PC-9 (cell line): Measurements from ENCODE around the gene LHCGR.

ENCODE experiments used
- EZH2 ChIP-seq: fragments of 200-600 bp; sonication (generic); IDR thresholded peaks from 2 replicates; pipeline ENCODE4 v1.8.0; 2017; ENCODE audit warnings: antibody characterized with exemption, low read depth
- TF ChIP-seq, protein P1 (sequence below): fragments of 200-600 bp; sonication (generic); conservative IDR thresholded peaks from 2 replicates; pipeline ENCODE4 v1.6.1; 2017; ENCODE audit warnings: mixed run types, antibody characterized with exemption, mild to moderate bottlenecking, moderate library complexity

DNA sequence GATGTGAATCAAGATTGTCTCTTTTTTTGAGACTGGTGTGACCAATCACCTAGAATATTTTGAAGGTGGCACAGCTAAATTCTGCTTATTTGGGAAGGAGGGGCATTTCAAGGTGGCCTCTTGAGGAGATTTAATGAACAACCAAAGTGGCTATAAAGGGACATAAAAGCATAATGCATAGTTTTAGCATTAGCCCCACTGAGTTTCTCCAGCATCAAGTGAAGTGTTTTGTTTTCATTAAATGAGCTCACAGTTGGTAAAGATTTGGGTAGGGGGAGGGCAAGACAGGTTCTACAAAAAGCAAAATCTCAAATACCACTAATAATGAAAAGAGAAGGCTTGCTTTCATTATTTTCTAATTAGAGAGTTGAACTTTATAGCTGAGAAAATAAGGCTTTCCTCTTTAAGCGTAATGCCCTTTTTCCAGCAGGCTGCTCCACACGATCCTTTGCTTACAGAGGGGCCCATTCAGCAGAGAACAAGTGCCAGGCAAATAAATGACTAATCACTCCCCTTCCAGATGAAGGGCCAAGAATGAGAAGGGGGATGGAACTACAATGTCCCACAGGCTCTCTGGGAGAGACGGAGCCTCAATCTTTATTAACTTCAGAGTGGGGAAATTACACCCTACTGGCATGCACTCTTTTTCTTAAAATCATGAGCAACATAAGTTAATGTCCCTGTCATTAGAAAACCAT is 35.9 kb downstream of the LHCGR start:
- TF ChIP-seq, protein P1, sequence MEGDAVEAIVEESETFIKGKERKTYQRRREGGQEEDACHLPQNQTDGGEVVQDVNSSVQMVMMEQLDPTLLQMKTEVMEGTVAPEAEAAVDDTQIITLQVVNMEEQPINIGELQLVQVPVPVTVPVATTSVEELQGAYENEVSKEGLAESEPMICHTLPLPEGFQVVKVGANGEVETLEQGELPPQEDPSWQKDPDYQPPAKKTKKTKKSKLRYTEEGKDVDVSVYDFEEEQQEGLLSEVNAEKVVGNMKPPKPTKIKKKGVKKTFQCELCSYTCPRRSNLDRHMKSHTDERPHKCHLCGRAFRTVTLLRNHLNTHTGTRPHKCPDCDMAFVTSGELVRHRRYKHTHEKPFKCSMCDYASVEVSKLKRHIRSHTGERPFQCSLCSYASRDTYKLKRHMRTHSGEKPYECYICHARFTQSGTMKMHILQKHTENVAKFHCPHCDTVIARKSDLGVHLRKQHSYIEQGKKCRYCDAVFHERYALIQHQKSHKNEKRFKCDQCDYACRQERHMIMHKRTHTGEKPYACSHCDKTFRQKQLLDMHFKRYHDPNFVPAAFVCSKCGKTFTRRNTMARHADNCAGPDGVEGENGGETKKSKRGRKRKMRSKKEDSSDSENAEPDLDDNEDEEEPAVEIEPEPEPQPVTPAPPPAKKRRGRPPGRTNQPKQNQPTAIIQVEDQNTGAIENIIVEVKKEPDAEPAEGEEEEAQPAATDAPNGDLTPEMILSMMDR, result no peak
- TF ChIP-seq EZH2, result no peak
